ENCODE data around the gene DENND2A. TPM values are rescaled to one million over a fixed set of nuclear protein-coding genes. Genes with fewer than 3 reads are reported as not detected.
"Not testable (repeated sequence)": the region's sequence is repeated elsewhere in the genome, so short reads cannot be mapped to it uniquely, and the experiment has no call there.

Gene DENND2A
- total and polyA plus RNA-seq, 10 donors: 1.9 to 35.3 (median 14.9) TPM

GRCh38 chr7:140646931-140647647 lies 6.5 kb upstream of the DENND2A start:
- H3K9me3 ChIP-seq: no peaks in the 10 kb centered on the region
- H3K27ac ChIP-seq: no peak overlapping the region
- 22 to 29% (median 26%) methylated on average over 8 of the region's 8 CpGs for WGBS, 5 donors
- peak; percentile 81 for DNase-seq
- no peaks in the 10 kb centered on the region for H3K36me3 ChIP-seq
- H3K27me3 ChIP-seq (replicated peaks in 1 of 7): peaks cover 0 to 19% (median 0%) of the 10 kb centered on the region in 7 donors
- TF ChIP-seq POLR2A (IDR thresholded peaks at IDR 0.05): no peak
- TF ChIP-seq, protein P1, sequence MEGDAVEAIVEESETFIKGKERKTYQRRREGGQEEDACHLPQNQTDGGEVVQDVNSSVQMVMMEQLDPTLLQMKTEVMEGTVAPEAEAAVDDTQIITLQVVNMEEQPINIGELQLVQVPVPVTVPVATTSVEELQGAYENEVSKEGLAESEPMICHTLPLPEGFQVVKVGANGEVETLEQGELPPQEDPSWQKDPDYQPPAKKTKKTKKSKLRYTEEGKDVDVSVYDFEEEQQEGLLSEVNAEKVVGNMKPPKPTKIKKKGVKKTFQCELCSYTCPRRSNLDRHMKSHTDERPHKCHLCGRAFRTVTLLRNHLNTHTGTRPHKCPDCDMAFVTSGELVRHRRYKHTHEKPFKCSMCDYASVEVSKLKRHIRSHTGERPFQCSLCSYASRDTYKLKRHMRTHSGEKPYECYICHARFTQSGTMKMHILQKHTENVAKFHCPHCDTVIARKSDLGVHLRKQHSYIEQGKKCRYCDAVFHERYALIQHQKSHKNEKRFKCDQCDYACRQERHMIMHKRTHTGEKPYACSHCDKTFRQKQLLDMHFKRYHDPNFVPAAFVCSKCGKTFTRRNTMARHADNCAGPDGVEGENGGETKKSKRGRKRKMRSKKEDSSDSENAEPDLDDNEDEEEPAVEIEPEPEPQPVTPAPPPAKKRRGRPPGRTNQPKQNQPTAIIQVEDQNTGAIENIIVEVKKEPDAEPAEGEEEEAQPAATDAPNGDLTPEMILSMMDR (IDR thresholded peaks at IDR 0.05 in 8 of 11, conservative IDR thresholded peaks at IDR 0.05 in 3 of 11): peak in 10 of 11 experiments; percentile 9 to 71 (median 56)
- H3K4me1 ChIP-seq: peaks cover 0 to 27% (median 9%) of the 10 kb centered on the region in 6 donors
- H3K4me3 ChIP-seq: no peak overlapping the region
- intact Hi-C loops (cut with DNase I; ENCODE audit: low total_unique reads): no loop called here

GRCh38 chr7:140645166-140645900 lies 4.7 kb upstream of the DENND2A start:
- H3K36me3 ChIP-seq: no peaks in the 10 kb centered on the region
- DNase-seq: peak; percentile 34
- intact Hi-C loops (cut with DNase I; ENCODE audit: low total_unique reads): no loop called here
- peaks cover 0 to 36% (median 8%) of the 10 kb centered on the region in 7 donors for H3K27me3 ChIP-seq (replicated peaks in 1 of 7)
- TF ChIP-seq POLR2AphosphoS5 (IDR thresholded peaks at IDR 0.05) (no peak), POLR2A (IDR thresholded peaks at IDR 0.05) (no peak)
- TF ChIP-seq, protein P1 (IDR thresholded peaks at IDR 0.05 in 8 of 11, conservative IDR thresholded peaks at IDR 0.05 in 3 of 11): peak in 3 of 11 experiments; percentile 19 to 30 (median 26)
- no peak overlapping the region for H3K4me3 ChIP-seq
- H3K4me1 ChIP-seq: peaks cover 0 to 42% (median 24%) of the 10 kb centered on the region in 6 donors
- 59 to 68% (median 62%) methylated on average over 7 to 8 of the region's 8 CpGs for WGBS, 5 donors
- no peak overlapping the region for H3K27ac ChIP-seq
- no peaks in the 10 kb centered on the region for H3K9me3 ChIP-seq

DNA sequence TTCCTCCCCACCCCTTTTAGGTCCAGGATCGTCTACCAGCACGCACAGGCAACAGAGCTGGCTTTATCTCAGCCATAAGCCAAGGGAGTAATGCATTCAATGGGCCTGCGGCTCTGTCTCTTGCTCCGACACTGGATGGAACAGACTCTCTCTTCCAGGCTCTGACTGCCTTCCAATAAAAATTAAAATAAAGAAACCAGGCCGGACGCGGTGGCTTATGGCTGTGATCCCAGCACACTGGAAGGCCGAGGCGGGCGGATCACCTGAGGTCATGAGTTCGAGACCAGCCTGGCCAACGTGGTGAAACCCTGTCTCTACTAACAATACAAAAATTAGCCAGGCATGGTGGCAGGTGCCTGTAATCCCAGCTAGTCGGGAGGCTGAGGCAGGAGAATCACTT lies 4.1 kb upstream of the DENND2A start:
- Histone ChIP-seq H3K27me3 (replicated peaks in 1 of 7) (peaks cover 0 to 42% (median 13%) of the 10 kb centered on the region in 7 donors), H3K4me1 (peaks cover 1 to 48% (median 29%) of the 10 kb centered on the region in 6 donors)
- intact Hi-C loops (cut with DNase I; ENCODE audit: low total_unique reads); H3K9me3 ChIP-seq; H3K4me3 ChIP-seq; H3K27ac ChIP-seq; H3K36me3 ChIP-seq: not testable (repeated sequence)
- peak; percentile 16 for DNase-seq
- WGBS, 5 donors: 84 to 93% (median 87%) methylated on average over 13 of the region's 13 CpGs

- peak; percentile 56 for DNase-seq
- 78 to 89% (median 86%) methylated on average over 5 of the region's 5 CpGs for WGBS, 5 donors
- no peak overlapping the region for H3K4me3 ChIP-seq
- peaks cover 0 to 56% (median 18%) of the 10 kb centered on the region in 7 donors for H3K27me3 ChIP-seq (replicated peaks in 1 of 7)
- intact Hi-C loops (cut with DNase I; ENCODE audit: low total_unique reads): no loop called here
- H3K36me3 ChIP-seq: no peaks in the 10 kb centered on the region
- H3K9me3 ChIP-seq: no peaks in the 10 kb centered on the region
- peaks cover 7 to 62% (median 35%) of the 10 kb centered on the region in 6 donors for H3K4me1 ChIP-seq
- peak overlapping the region in 5 of 8 donors; percentile 22 to 55 (median 35) for H3K27ac ChIP-seq
- TF ChIP-seq POLR2A (IDR thresholded peaks at IDR 0.05) (no peak), POLR2AphosphoS5 (IDR thresholded peaks at IDR 0.05) (no peak)
- TF ChIP-seq, protein P1 (IDR thresholded peaks at IDR 0.05 in 8 of 11, conservative IDR thresholded peaks at IDR 0.05 in 3 of 11): no peak
Measured at GRCh38 chr7:140643416-140643815, 2.8 kb upstream of the DENND2A start.

Data from spleen (tissue), 11 donors.